Nucleus accumbens (tissue), 56 donors: ENCODE results near the gene FABP3.

Experiments
- DNase-seq, 56 donors: peaks; one replicate each; lab custom pipeline; 2025; lab: John Stamatoyannopoulos, UW

The FABP3 gene

DNA sequence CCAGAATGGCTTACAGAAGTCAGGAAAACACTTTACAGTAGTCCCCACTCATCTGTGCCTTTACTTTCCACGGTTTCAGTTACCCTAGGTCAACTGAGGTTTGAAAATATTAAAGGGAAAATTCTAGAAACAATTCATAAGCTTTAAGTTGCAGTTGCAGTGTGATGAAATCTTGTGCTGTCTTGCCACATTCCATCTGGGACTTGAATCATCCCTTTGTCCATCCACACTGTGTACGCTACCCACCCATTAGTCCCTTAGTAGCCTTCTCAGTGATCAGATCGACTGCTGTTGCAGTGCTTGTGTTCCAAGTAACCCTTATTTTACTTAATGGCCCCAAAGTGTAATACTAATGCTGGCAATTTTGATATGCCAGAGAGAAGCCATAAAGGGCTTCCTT lies 45.5 kb downstream of the FABP3 start:
- DNase-seq = no peak

DNA sequence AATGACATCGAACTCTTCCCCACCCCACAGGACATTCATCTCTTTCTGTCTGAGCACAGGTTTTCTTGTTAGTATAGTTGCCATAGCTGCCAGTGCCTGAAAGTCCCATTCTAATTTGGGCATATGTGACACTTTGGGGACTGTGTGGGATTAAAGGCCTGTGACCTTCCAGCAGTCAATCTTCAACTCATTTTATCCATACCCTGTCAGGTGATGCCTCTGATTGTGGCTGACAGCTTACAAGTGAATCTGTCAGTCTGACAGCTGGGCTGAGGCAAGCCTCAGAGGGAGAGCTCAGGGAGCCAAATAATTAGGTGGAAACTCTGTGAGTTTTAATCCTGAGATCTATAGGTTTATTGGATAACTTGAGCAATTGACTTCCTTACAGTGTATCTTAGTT lies 46.4 kb downstream of the FABP3 start:
- no peak for DNase-seq

DNA sequence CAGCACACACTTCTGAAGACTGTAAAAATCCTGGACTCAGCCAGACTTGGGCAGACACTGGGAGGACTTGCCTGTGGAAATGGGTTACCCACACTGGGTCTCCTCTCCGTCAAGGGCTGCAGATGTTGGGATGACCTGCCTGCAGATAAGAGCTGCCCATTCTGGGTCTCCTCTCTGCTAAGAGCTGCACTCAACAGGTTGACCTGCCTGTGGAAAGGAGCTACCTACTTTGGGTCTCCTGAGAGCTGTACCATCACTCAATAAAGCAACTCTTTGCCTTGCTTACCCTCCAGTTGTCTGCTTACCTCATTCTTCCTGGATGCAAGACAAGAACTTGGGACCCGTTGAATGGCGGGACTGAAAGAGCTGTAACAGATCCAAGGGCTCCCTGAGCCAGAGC lies 47.9 kb downstream of the FABP3 start:
- no peak for DNase-seq

DNA sequence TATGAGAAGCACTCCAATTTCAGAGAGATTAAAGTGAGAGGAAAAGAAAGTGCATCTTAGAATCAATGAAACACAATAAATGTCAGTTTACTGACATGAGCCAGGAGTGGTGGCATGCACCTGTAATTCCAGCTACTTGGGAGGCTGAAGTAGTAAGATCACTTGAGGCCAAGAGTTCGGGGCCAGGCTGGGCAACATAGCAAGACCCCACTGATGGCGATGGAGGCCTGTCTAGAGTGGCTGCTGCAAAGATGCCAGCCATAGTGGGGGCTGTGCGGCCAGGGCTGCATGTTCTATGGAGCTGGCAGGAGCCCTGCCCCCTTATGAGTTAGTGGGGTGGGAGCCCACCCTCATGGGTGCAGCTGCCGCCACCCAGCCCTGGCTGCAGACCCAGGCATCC lies 48.8 kb downstream of the FABP3 start:
- DNase-seq = no peak

DNA sequence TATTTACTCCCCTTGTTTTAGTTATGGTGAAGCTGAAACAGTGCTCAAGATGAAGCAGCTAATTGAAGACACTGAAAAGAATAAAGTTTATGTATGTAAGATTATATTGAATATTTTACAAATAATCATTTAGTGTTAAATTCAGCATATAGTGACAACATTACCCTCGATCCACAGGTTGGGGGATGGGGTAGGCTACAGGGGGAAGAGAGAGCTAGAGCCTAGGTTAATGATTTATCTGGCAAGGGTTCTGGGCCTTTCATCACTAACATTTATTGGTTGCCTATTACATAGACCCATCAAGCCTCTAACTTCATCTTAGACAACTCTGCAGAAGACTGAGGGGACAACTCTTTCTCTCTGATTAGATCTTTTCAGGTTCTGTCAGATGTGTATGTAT lies 54.7 kb downstream of the FABP3 start:
- DNase-seq = no peak

DNA sequence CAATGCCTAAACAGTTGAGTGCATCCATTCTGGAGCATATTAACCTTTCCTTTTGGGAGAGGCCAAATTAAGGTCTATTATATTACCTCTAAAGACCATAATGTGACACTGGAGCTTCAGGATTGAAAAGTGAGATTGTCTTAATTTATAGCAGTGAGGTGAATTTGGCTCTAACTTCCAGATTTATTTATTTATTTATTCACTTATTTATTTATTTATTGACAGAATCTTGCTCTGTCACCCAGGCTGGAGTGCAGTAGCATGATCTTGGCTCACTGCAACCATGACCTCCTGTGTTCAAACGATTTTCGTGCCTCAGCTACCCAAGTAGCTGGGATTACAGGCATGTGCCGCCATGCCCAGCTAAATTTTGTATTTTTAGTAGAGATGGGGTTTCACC lies 57.0 kb downstream of the FABP3 start:
- no peak for DNase-seq
